GM12872 (cell line): Measurements from ENCODE around the gene PPP6R2.

ENCODE experiments used
- TF ChIP-seq, protein P1 (sequence below): IDR thresholded peaks from 3 replicates; pipeline ENCODE4 v1.5.1; 2011; ENCODE audit warnings: low read depth, mild to moderate bottlenecking, low read length, moderate library complexity; ENCODE audit not compliant: insufficient read depth

PPP6R2 gene

DNA sequence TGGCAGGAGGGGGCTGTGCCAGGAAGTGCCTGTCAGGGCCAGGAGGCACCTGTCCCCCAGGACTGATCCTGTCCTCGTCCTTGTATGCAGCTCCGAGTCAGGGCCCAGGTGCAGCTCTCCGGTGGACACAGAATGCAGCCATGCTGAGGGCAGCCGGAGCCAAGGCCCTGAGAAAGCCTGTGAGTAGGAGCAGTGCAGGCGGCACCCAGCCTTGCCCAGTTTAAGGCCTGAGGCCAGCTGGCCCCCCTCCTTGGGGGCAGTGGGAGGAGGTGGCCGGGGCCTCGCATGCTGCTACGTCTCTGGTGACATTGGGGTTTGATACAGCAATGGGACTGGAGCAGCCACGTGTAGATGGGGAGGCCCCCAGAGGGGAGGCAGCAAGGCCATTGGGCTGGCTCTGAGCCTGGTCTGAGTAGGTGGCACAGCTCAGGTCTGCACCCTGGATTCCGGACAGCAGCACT is 96.8 kb downstream of the PPP6R2 start:
- TF ChIP-seq, protein P1, sequence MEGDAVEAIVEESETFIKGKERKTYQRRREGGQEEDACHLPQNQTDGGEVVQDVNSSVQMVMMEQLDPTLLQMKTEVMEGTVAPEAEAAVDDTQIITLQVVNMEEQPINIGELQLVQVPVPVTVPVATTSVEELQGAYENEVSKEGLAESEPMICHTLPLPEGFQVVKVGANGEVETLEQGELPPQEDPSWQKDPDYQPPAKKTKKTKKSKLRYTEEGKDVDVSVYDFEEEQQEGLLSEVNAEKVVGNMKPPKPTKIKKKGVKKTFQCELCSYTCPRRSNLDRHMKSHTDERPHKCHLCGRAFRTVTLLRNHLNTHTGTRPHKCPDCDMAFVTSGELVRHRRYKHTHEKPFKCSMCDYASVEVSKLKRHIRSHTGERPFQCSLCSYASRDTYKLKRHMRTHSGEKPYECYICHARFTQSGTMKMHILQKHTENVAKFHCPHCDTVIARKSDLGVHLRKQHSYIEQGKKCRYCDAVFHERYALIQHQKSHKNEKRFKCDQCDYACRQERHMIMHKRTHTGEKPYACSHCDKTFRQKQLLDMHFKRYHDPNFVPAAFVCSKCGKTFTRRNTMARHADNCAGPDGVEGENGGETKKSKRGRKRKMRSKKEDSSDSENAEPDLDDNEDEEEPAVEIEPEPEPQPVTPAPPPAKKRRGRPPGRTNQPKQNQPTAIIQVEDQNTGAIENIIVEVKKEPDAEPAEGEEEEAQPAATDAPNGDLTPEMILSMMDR, result no peak

DNA sequence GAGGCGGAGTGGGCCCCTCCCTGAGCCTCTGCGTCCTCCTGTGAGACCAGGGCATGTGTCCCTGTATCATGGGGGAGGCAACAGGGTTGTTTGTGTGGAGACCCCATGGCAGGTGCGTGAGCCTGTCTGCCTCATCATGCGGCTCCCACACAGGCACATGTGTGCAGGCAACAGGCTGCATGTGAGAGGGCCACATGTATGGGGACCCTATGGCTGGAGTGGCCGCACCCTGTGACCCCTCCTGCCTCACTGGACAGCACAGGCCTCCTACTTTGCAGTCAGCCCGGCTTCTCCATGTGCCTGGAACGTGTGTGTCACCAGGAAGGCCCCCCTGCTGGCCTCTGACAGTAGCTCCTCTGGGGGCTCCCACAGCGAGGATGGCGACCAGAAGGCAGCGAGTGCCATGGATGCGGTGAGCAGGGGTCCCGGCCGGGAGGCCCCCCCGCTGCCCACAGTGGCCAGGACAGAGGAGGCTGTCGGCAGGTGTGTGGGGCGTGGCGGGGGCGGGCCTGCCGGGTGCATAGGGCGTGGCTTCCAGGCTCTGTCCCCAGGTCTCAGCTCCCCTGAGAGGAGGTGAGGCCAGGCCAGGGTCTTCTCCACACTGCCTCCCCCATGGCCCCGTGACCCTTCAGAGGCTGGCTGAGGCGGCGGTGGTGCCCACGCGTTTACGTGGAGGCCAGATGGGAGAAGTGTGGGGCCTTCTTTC is 97.6 kb downstream of the PPP6R2 start:
- TF ChIP-seq, protein P1, result no peak

DNA sequence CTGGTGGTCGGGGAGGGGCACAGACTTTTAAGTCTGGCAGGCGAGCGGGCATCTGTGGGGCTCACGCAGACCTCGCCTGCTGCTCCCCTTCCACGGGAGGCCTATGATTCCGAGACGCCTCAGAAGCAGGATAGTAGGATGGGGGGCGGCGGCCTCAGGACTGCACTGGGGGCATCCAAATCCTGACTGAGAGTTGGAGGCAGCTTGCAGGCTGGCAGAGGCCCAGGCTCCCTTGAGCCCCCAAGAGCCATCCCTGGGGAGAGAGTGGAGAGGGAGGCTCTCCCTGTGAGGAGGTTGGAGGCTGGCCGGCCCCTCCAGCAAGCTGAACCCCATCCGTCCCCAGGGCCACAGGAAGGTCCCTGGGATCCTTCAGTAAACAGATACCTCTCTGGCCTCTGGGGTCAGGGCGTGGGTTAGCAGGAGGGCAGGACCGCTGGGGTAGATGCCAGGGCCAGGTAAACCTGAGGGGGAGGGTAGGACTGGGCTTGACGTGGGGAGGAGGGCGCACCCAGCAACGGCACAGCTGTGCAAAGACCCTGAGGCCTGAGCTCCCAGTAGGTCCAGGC is 98.4 kb downstream of the PPP6R2 start:
- TF ChIP-seq, protein P1, result no peak

DNA sequence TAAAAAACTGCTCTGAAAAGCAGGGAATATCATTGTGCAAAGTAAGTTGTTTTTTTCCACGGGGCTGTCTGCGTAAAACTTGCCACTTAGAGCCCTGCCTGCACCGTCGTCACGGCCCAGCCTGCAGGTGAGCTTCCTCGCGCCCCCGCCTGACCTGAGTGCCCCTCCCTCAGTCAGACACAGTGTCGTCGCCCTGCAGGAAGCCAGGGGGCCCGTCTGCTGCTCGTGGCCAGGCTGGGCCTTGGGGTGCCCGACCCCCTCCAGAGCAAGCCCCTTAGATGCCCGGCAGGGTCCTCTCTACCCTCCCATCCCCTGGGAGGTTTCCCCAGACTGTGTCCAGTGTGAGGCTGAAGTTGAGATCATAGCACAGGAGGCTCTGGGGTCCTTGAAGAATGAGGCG is 100.1 kb downstream of the PPP6R2 start:
- TF ChIP-seq, protein P1, result no peak

DNA sequence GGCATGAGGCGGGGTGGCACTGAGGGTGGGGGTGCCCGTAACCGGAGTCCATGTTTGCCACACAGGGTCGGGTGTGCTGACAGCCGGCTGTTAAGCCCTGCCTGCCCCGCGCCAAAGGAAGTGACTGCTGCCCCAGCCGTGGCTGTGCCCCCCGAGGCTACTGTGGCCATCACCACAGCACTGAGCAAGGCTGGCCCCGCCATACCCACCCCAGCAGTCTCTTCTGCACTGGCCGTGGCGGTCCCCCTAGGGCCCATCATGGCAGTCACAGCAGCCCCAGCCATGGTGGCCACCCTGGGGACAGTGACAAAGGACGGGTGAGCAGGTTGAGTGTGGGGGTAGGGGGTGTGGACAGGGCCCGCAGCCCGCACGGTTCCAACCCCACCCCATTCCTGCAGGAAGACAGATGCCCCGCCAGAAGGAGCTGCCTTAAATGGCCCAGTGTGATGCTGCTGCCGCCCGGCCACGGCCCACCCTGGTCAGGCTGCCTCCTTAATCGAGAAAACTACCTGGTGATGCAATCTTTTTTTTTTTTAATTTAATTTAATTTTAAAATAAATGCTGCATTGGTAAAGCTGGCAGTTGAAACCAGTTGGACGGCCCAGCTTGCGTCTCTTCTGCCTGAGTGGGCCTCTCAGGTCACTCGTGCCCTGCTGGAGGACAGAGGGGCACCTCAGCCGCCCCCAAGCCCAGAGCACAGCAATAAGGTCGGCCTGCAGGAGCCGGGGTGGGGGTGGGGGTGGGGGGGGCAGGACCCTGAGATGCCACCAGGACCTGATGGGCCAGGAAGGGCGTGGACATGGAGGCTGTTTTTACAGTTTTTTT is 100.9 kb downstream of the PPP6R2 start:
- TF ChIP-seq, protein P1, result no peak

DNA sequence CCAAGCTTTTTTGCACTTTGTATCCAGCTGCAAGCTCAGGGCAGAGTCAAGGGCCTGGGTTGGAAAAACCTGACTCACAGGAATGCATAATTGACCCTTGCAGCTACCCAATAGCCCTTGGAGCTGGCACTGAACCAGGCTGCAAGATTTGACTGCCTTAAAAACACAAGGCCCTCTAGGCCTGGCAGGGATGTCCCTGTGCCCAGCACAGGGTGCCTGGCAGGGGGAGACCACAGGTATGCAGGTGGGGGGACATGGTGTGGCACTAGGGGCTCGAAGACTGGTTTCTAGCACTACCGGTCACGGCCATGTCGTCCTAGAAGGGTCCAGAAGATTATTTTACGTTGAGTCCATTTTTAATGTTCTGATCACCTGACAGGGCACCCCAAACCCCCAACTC is 101.5 kb downstream of the PPP6R2 start:
- TF ChIP-seq, protein P1, result no peak

DNA sequence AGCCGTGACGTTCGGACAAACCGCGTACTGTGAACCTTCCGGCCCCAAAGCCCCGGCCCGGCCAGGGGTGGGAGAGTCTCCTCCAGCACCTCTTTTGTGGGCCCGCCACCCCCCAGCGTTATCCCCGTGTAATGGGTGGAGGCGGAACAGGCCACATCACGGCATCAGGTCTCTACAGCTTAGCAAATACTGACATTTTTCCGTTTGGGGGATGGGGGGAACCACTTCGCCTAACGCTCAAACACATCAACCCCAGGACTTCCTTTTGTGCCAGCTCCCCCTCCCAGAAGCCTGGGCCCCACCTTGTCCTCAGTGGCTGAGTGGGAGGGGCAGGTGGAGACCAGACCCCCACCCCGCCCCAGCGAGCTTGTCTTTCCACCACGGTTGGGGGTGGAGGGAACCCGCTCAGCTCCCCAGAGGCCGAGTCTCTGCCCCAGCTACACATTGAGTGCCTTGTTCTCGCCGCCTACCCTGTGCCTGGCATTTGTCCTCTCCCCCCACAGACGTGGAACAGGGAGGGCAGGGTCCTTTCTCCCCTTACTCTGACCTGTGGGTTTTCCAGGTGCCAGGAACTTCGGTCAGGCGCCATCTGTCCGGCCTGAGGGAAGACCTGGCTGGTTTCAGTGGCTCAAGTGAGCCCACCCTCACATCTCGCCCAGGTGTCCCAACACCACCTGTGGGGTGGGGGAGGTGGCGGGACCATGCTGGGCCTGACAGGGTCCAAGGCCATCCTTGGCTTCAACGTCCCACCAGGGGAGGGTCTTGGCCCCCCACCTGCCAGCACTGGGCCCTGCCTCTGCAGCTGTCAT is 102.1 kb downstream of the PPP6R2 start:
- TF ChIP-seq, protein P1, result no peak
